CD4-positive, alpha-beta T cell treated with Interleukin-17A for 1 hour (primary cell): ENCODE results near the gene ABHD8.
"Not testable (repeated sequence)": the region's sequence is repeated elsewhere in the genome, so short reads cannot be mapped to it uniquely, and the experiment has no call there.

Source experiments
- DNase-seq: peaks from one replicate; pipeline ENCODE4 v3.0.0-alpha.2; 2020

ABHD8 gene

DNA sequence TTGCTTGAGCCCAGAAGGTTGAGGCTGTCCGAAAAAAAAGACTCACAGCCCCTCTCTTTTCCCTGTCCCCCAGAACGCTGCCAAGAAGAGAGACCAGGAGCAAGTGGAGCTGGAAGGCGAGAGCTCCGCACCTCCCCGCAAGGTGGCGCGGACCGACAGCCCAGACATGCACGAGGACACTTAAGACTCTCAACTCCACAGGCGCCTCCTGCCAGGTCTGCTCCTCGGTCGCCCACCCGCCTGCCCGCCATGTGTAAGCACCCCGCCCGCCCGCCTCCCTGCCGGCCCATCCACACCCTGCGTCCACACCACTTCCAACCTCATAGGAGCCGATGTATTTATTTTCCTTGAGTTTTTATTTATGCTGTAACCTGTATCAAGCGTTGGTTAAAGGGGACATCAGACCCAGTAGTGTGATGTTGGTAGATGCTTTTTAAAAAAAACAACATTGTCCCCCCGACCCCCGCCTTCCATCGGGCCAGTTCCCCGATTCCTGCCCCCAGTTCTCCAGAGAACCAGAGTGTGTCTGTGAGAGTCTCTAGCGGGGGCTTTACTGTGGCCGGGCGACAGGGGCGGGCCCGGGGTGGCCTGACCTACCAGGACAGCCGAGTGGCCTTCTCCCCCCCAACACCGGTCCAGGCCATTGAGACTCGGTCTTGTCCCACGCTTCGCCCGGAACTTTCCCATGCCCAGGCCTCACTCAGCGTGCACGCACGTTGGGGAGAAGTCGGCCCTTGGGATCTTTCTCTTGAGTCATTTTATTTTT, 16.4 kb upstream of the ABHD8 start:
- no peak for DNase-seq

DNA sequence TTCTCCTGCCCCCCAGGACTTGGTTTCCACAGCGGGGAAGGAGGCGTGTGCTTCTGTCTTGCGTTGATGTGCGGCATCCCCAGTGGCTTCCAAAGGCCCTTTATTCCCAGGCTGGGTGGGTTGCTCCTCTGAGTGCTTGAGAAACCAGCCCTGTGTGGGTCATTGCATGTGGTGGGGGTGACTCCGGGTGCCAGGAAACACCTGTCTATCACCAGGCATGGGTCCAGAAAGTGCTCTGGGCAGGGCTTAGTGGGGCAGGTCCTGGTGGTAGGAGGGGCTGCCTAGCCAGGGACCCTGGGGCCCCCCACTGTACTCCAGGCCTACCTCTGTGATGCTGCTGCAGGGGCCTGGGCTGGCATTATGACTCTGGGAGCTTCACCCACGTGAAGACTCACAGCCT, 15.7 kb upstream of the ABHD8 start:
- no peak for DNase-seq

DNA sequence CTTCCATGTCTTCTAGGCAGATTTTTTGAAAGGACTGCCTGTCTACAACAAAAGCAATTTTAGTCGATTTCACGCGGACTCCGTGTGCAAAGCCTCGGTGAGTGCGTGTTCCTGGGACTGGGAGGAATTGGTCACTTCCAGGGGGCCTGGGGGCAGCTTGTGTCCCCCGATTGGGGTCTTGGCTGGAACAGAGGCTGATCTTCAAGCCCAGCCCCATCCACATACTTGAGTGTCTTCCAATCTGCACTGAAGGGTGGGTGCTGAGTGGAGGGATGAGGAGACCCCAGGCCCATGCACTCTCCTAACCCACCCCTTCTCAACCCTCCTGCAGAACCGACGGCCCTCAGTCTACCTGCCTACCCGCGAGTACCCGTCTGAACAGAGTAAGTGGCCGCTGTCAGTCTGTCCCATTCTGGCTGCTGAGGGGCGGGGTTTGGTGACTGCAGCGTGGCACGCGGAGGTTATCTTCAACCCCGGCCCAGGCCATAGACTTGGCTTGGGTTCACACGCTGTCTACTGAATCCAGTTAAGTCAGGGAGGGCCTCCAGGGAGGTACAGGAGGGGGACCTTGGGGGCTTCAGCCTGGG, 10.9 kb upstream of the ABHD8 start:
- no peak for DNase-seq

DNA sequence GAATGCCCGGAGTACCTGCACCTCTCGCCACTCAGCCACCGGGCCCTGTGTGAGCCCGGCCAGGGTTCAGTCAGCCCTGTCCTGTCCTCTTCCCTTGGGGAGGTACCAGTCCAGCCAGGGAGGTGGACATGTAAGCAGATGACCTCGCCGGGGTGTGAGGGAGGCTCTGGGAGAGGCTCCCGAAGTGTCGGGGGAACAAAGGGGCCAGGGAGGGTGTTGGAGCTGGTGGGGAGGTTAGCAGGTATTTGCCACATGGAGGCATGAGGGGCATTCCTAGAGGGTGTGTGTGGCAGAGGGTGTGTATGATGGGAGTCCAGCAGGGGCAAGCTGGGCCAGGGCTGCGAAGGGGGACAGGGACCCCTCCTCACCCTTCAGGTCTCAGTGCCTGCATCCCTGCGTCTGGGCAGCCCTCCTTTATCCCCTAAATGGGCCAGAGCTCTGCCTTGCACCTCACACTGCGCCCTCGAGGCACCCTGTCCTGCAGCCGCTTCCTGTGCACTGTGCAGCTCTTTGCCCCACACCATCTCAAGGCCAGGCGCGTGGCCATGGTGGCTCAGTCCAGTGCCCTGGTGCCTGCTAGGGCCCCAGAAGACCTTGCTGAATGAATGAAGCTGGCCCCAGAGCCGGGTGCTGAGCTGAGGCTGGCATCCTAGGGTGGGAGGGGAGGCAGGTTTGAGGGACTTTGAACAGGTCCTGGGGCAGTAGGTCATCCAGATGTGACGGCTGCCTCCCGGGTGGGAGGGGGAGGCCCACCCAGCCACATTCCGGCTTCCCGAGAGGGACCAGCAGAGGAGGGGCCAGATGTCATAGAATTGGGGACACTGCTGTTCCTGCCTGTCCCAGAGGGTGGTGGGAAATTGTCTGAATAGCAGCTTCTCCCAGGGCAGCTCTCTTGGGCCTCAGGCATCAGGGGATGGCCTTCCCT, 9.2 kb upstream of the ABHD8 start:
- no peak for DNase-seq

DNA sequence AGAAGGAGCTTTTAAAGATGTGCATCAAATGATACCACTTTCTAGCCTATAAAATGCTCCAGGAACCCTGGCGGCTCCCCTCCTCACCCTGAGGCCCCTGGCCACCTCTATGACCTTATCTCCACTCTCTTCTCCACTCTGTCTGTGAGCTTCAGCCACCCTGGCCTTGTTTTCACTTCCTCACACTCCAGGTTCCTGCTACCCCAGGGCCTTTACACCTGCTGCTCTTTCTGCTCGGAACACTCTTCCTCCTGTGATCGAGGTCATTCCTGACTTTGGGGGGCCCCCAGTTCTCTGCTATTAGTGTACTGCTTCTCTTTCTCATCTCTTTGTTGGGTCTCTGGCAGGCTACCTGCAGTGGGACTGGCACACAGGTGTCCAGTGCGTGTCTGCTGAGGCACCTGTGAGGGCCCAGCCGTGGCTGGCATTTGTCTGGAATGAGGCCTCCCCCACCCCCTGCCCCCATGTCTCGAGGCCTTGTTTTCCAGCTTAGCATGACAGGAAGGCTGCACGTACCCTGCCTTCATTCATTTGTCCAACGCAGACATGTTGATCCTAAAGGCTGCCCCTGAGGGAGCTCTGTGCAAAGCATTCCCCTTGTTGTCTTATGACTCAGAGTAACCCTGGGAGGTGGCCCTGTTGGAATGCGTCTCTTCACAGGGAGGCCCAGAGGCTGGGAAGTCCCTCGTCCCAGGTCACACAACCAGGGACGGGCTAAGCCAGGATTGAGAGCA, 8.4 kb upstream of the ABHD8 start:
- DNase-seq: no peak

DNA sequence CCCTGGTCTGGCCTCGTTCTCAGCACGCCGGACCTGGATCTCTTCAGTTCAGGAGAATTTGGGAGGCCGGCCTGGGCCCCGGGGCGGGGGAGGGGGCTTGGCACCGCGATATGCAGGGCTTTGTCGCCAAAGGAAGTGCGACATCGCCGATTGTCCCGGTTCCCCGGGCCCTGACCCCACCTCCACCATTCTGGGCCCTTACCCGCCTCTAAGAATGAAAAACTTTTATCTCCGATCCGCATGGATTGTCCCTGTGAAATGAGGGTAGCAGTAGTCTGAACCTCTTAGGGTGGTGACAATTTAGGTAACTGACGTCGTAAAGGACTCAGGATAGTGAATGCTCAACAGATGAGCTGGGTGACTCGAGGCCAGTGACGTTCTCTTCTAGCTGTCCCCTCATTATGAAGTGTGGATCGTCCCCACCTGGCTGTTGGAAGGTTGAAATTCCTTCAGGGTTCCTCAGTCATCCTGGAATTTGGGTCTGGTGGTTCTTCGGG, 6.8 kb upstream of the ABHD8 start:
- DNase-seq: no peak

DNA sequence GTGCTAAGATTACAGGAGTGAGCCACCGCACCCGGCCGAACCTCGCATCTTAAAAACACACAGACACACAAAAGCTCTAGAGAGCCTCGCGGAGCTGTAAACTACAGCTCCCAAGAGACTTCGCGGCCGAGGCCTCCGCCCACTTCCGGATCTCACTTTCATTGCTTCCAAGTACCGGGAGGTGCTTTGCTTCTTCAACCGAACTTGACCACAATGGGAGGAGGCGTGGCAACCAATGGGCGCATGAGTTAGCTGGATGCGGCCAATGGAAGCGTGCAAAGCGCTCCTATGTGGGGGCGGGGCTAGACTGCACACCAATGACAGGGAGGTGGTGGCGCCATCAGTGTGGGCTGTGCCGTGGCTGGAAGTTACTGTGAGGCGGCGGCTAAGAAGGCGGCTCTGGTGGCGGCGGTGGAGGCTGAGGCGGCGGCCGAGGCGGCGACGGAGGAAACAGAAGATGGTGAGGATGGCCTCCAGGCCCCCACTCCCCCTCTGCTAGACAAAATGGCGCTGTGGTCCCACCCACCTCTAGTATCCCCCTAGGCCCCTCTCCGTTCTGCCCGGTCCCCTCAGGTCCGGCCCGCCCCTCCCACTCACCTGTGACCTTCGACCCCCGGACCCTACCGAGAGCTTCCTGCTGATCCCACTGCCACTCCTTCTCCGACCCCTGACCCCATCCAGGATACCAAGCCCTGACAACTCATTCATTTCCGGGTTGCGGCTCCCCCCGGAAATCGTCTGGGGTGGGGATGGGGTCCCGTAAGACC, 6.2 kb upstream of the ABHD8 start, which contains the start of gene DDA1:
DDA1 (plus strand) TSS at position 366 of the 767 bp plus-strand sequence; CDS start at position 458, 92 bp downstream.
- peak; percentile 100 for DNase-seq

DNA sequence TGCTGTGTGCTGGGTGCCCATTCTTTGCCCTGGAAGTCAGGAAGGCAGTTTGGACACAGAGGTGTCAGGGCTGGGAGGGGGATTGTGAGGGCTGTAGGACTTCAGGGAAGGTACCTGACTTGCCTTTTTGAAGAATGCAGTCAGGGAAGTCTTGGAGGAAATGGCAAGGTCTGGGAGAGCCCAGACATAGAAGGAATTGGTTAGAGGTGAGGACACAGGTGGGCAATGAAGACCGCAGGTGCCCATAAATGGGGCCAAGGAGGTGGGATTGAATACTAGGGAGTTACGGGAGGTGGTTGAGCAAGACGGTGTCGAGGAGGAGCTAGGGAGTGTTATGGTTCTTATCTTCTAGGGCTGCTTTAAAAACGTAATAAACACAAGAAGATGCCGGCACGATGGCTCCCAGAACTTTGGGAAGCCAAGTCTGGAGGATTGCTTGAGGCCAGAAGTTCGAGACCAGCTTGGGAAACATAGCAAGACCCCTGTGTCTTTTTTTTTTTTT, 4.7 kb upstream of the ABHD8 start:
- no peak for DNase-seq

DNA sequence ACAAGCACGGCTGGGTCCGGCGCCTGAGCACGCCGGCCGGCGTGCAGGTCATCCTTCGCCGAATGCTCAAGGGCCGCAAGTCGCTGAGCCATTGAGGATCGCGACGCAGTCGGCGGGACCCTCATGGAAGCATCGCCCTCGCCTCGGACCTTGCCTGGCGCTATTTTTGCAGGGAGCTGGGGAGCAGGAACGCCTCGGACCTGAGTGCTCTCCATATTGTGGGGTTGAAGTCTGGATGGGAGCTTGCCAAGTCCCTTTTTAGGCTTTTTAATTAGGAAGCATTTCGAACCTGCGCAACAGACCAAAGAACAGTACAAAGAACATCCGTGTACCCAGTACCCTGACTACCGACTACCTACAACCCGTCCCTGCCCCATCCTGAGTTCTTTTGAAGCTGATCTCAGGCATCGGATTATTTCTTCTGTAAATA, 3.1 kb upstream of the ABHD8 start:
- no peak for DNase-seq

DNA sequence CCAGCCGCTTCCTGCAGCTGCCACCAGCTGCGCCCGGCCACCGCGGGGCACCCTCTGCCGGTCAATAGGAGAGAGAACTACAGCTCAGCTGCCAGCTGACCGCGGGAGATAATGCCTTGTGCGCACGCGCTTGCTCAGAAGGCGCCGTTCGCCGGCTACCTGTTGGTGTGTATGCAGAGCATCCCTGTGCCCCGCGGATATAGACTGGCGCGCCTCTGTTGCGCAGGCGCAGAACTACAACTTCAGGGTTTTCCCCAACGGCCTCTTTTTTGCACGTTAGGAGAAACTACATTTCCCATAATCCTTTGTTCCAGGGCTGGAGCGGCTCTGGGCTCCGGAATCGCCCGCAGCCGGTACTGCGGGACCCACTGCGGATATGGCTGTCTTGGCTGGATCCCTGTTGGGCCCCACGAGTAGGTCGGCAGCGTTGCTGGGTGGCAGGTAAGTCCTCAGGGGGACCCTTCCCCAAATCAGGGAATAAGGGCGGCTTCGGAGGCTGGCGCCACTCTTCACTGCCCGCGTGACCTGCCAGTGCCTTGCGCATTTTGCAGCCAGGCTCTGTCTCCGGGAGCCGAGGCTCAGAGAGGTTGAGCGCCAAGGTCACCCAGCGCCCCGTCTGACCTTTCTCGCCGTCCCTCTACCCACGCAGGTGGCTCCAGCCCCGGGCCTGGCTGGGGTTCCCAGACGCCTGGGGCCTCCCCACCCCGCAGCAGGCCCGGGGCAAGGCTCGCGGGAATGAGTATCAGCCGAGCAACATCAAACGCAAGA, 2.5 kb upstream of the ABHD8 start, which contains the start of gene MRPL34:
MRPL34 (plus strand) TSS at position 356 of the 768 bp plus-strand sequence; CDS start at position 377, 21 bp downstream.
- DNase-seq: peak; percentile 99

DNA sequence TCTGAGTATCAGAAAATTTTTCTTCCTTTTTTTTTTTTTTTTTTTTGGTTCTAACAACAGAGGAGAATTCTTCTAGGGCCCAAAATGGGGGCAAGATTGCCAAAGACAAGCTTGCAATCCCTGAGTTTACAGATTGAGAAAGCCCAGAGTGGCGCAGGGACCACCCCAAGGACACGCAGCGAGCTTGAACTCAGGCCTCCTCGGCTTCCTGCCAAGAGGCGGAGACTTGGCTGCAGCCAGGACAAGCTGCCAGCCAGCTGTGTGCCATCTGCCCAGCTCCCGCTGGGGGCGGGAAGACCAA, 1.9 kb upstream of the ABHD8 start:
- no peak for DNase-seq

DNA sequence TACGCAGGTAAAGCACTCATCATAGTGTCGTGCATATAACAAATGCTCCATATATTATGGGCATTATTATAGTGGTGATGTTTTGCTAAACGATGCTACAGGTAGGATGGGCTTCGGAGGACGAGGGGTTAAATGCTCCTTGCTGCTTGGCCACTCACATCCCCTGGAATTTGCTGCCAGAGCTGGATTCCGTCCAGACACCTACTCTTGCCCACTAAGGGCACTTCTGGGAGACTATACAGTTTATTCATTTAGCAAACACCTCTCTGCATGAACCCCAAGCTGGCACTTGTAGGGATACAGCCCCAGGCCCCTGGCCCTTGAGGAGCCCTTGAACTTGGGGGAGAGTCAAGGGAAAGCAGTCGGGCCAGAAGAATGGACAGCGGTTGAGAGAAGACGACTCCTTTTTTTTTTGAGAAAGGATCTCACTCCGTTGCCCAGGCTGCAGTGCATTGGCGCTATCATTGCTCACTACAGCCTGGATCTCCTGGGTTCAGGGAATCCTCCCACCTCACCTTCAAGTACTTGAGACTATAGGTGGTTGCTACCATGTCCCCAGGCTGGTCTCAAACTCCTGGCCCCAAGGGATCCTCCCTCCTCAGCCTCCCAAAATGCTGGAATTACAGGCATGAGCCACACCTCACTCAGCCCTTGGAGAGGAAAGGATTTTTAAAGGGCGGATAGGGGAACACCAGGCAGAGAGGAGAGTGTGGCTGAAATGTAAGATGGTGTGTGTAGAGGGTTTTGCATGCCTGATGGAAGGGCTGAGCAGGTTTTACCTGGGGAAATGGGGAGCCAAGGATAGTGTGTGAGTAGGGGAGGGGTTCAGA, 1.4 kb upstream of the ABHD8 start:
- no peak for DNase-seq

DNA sequence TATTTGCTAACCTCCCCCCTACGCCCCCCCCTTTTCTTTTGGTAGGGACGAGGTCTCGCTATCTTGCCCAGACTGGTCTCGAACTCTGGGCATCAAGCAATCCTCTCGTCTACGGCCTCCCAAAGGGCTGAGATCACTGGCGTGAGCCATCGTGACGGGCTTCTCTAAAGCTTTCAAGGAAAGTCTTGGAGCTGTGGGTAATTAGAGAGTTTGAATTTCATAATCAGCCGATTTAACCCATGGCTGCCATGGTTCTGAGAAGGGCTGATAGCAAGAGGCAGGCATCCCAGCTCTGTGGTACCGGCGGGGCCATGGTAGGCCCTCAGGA, 679 bp upstream of the ABHD8 start:
- DNase-seq: no peak

DNA sequence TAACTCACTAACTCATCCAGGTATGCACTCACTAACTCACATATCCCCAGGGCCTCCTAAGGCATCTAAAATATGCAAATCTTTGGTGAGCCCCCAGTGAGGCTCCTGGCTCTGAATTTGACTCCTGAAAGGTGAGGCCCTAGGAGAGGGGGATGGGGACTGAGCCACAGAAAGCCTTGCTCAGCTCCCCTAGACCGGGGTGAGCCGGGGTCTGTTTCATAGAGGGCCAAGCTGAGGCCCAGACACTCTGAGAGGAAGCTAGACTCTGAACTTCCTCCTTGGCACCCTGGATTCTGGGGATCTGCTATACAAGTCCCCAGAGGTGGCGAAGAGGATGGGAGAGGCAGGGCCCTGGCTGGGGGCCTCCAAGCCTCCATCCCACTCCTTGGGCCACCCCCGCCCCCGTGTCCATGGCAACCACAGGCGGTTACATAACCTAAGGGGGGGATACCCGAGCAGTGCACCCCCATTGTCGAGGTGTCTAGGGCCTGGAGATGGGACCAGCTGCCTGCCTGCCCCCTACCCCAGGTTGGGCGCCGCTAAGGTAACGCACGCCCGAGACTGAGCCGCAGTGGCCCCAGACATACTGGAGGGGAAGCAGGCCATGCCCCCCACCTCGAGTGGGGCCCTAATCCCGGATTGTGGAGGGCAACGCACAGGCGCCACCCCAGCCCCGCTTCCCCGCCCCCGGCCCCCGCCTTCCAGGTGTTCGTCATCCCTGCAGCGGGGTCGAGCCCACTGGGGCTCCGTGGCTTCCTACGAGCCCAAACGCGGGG, 646 bp downstream of the ABHD8 start:
- DNase-seq: peak; percentile 40

DNA sequence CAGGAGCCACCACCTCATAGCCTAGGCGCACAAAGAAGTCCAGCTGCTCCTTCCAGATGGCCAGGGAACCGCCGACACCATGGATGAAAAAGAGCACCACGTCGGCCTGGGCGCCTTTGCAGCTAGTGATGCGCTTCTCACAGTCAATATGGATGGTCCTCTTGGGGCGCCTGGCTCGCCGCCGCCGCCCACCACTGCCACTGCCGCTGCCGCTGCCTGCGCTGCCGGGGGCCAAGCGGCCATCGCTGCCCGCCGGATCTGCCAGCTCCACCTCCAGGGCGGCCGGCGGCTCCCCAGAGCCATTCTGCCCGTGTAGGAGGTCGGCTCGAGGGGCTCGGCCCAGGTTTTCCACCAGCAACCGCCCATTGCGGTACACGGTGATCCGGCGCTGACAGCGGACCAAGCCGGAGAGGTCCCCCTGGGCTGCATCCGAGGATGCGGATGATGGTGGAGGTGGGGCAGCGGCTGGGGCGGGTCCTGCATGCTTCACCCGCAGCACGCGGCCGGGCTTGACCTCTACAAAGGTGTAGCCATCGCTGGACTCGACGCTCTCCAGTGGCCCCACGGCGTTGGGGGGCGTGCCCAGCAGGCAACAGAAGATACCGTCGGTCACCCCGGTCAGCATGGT, 2.1 kb downstream of the ABHD8 start:
- no peak for DNase-seq

DNA sequence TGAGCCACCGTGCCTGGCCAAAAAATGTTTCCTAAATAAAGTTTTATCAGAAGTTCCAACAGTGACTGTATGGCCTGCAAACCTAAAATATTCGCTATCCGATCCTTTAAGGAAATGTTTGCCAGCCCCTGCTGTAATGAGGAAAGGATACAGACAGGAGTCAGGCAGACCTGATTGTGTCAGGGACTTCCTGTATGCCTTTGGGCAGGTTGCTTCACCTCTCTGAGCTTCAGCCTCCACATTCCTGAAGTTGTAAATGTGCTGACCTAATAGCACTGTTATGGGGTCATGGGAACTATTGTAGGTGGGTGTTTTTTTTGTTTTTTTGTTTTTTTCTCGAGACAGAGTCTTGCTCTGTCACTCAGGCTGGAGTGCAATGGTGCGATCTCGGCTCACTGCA, 6.2 kb downstream of the ABHD8 start:
- no peak for DNase-seq

DNA sequence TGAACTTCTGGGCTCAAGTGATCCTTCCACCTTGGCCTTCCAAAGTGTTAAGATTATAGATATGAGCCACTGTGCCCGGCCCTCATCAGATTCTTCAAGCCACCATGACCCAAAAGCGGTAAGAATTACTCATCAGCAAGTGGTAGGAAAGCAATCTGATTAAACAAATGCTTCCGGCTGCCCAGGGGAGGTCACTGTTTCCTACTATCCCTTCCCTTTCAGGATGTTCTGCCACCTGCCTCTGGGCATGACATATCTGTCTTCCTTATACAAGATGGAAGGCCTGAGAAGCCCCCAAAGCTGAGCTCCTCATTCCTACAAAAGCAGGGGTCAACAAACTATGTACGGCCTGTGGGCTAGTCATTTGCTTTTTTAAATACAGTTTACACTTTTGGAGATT, 7.0 kb downstream of the ABHD8 start:
- DNase-seq: no peak

DNA sequence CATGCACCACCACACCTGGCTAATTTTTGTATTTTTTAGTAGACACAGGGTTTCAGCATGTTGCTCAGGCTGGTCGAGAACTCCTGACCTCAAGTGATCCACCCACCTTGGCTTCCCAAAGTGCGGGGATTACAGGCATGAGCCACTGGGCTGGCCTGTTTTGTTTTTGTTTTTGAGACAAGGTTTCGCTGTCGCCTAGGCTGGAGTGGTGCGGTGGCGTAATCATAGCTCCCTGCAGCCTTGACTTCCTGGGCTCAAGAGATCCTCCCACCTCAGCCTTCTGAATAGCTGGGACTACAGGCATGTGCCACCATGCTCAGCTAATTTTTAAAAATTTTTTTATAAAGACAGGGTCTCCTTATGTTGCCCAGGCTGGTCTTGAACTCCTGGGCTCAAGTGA, 7.7 kb downstream of the ABHD8 start:
- not testable (repeated sequence) for DNase-seq
